ENCODE measurements around the gene IFNB1. TPM values are rescaled to one million over a fixed set of nuclear protein-coding genes. Genes with fewer than 3 reads are reported as not detected.
A peak's percentile ranks its signal among the peaks of the same experiment; 100 is the strongest.

Gene IFNB1
- total and polyA plus RNA-seq, 5 donors, result not detected

DNA sequence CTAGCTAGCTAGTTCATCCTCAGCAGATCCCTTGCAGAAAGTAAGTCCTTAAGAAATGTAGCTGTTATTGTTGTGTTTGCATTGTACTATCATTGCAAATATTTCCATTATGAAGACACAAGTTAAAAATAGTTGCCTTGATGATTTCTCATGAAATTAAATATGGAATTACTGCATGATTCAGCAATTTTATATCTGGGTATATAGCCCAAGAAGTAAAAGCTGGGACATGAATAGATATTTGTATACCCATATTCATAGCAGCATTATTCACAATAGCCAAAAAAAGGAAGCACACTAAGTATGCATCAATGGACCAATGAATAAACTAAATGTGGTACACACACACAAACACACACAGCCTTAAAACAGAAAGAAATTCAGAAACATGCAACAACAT is 6.8 kb downstream of the IFNB1 start:
- DNase-seq (no peak), ATAC-seq (no peak)
- no peaks in the 10 kb centered on the region for H3K9me3 ChIP-seq (ENCODE audit: control insufficient read depth, low read length)
- no peak overlapping the region for H3K27ac ChIP-seq (ENCODE audit: low read length)
- H3K4me1 ChIP-seq (ENCODE audit: control insufficient read depth, insufficient read depth, low read length), result peaks cover 4% of the 10 kb centered on the region
- no peak overlapping the region for H3K4me3 ChIP-seq (ENCODE audit: low read length)
- H3K27me3 ChIP-seq (ENCODE audit: control insufficient read depth, insufficient read depth), result no peaks in the 10 kb centered on the region
- intact Hi-C loops (cut with DNase I), result no loop called here

DNA sequence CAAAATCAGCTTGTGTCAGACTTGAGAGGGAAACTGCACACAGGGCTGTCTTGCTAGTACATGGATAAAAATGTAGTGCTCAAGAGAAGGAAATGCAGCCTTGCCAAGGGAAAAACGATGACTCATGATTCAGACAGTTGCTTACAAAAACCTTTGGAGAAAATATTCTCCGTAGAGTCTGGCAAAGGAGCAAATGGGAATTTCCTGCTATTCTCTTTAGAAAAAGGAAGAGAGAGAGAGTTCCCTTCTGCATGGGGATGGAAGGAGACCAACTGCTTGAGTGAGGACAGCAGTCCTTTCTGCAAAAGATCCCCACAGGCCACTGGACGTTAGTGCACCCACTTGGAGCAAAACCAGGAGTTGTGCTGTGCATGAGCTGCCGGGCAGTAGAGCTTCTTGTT is 7.6 kb downstream of the IFNB1 start:
- no peaks in the 10 kb centered on the region for H3K27me3 ChIP-seq (ENCODE audit: control insufficient read depth, insufficient read depth)
- peaks cover 4% of the 10 kb centered on the region for H3K4me1 ChIP-seq (ENCODE audit: control insufficient read depth, insufficient read depth, low read length)
- H3K9me3 ChIP-seq (ENCODE audit: control insufficient read depth, low read length), result no peaks in the 10 kb centered on the region
- 14% methylated on average over 4 of the region's 4 CpGs for WGBS
- peak; percentile 97 to 98 for ATAC-seq
- H3K27ac ChIP-seq (ENCODE audit: low read length), result no peak overlapping the region
- DNase-seq, result peak; percentile 21 to 65 (median 63)
- H3K4me3 ChIP-seq (ENCODE audit: low read length), result no peak overlapping the region
- intact Hi-C loops (cut with DNase I), result no loop called here

DNA sequence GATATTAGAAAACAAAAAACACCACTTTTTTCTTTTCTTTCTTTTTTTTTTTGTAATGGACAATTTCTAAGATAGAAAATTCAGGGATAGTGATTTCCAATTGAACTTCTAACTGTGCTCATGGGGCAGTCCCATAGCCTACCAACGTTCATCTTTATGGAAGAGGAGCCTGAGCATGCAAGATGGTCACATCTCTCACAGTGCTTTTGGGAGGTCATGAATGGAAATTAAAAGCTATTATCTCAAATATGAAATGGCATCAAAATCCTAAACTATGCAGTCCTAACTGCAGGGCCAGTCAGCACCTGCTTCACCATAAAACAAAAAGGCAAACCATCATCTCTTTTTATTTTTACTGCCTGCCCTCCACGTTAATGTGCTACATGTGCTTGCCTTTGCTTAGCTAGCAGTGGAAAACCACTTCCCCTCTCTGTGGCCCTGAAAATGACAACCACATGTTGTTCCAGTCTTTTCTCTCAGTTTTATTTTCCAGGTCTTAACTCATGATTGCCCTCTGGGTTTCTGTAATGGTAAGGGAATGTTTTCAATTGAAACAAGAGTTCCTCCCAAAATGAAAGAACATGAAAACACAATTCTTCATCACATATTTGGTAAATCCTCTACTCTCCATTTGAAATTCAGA is 16.7 kb downstream of the IFNB1 start:
- intact Hi-C loops (cut with DNase I), result no loop called here
- no peak for DNase-seq
- 66% methylated on average over 2 of the region's 2 CpGs for whole genome bisulfite sequencing
- Histone ChIP-seq H3K27ac (ENCODE audit: low read length) (no peak overlapping the region), H3K4me1 (ENCODE audit: control insufficient read depth, insufficient read depth, low read length) (no peaks in the 10 kb centered on the region), H3K9me3 (ENCODE audit: control insufficient read depth, low read length) (no peaks in the 10 kb centered on the region), H3K4me3 (ENCODE audit: low read length) (no peak overlapping the region), H3K27me3 (ENCODE audit: control insufficient read depth, insufficient read depth) (no peaks in the 10 kb centered on the region)
- no peak for ATAC-seq

DNA sequence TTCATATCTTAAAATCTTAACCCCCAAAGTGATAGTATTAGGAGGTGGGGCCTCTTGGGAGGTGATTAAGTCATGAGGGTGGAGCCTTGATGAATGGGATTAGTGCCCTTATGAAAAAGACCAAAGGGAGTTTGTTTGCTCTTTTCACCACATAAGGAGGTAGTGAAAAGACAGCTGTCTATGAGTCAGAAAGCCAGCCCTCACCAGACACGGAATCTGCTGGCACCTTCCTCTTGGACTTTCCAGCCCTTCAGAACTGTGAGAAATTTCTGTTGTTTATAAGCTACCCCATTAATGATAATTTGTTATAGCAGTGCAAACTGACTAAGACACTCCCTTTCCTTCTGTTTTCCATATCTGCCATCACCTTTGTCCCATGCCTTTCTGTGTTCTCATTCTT is 20.8 kb downstream of the IFNB1 start:
- H3K4me1 ChIP-seq (ENCODE audit: control insufficient read depth, insufficient read depth, low read length), result no peaks in the 10 kb centered on the region
- H3K27me3 ChIP-seq (ENCODE audit: control insufficient read depth, insufficient read depth), result no peaks in the 10 kb centered on the region
- ATAC-seq (no peak), DNase-seq (no peak)
- WGBS, result 51% methylated on average over 1 of the region's 1 CpG
- no peaks in the 10 kb centered on the region for H3K9me3 ChIP-seq (ENCODE audit: control insufficient read depth, low read length)
- intact Hi-C loops (cut with DNase I), result no loop called here
- H3K4me3 ChIP-seq (ENCODE audit: low read length), result no peak overlapping the region
- H3K27ac ChIP-seq (ENCODE audit: low read length), result no peak overlapping the region

DNA sequence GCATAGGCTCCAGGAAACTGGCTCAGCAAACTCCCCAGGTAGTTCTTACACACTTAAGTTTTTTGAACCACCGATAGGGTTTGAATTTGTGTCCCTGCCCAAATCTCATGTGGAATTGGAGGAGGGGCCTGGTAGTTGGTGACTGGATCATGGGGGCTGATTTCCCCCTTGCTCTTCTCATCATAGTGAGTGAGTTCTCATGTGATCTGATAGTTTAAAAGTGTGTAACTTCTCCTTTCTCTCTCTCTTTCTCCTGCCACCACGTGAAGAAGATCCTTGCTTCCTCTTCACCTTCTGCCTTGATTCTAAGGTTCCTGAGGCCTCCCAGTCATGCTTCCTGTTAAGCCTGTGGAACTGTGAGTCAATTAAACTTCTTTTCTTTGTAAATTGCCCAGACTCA is 23.9 kb downstream of the IFNB1 start:
- intact Hi-C loops (cut with DNase I), result no loop called here
- 39% methylated on average over 2 of the region's 2 CpGs for WGBS
- no peaks in the 10 kb centered on the region for H3K9me3 ChIP-seq (ENCODE audit: control insufficient read depth, low read length)
- no peaks in the 10 kb centered on the region for H3K4me1 ChIP-seq (ENCODE audit: control insufficient read depth, insufficient read depth, low read length)
- DNase-seq, result no peak
- H3K4me3 ChIP-seq (ENCODE audit: low read length), result no peak overlapping the region
- H3K27ac ChIP-seq (ENCODE audit: low read length), result no peak overlapping the region
- no peak for ATAC-seq
- no peaks in the 10 kb centered on the region for H3K27me3 ChIP-seq (ENCODE audit: control insufficient read depth, insufficient read depth)

DNA sequence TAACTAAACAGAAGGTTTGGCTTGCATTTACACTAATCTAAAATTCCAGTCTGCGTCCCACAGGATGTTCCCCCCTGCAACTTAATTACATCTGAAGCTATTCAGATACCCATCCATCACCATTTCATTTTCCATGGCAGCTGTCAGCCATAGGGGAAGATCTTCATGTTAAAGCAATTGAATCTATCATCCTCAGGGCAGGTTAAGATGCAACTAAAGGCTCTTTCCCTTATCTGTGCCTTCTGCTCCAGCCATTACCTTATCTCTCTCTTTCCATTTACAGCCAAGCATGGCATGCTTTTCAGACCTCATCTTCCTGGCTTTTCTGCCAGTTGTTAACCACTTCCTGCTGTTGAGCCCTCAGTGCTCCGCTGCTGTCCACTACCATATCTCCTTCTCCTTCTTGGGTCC is 30.5 kb downstream of the IFNB1 start:
- no peak for ATAC-seq
- Histone ChIP-seq H3K4me1 (ENCODE audit: control insufficient read depth, insufficient read depth, low read length) (no peaks in the 10 kb centered on the region), H3K4me3 (ENCODE audit: low read length) (no peak overlapping the region), H3K9me3 (ENCODE audit: control insufficient read depth, low read length) (no peaks in the 10 kb centered on the region), H3K27ac (ENCODE audit: low read length) (no peak overlapping the region), H3K27me3 (ENCODE audit: control insufficient read depth, insufficient read depth) (no peaks in the 10 kb centered on the region)
- intact Hi-C loops (cut with DNase I), result no loop called here
- 50% methylated on average over 2 of the region's 2 CpGs for WGBS
- DNase-seq, result no peak

DNA sequence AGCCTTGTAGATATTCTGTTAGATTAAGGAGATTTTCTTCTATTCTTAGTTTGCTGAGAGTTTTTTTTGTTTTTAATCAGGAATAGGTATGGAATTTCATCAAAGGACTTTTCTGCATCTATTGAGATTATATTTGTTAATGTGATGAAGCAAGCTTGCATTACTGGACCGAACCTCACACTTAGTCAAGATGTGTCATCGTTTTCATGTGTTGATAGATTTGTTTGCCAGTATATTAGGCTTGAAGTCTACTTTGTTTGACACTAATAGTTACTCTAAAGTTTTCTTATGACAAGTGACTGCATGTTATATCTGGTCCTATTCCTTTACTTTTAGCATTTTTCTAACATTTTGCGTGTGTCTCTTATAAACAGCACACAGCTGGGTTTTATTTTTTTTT is 33.9 kb downstream of the IFNB1 start:
- intact Hi-C loops (cut with DNase I), result no loop called here
- no peak for DNase-seq

DNA sequence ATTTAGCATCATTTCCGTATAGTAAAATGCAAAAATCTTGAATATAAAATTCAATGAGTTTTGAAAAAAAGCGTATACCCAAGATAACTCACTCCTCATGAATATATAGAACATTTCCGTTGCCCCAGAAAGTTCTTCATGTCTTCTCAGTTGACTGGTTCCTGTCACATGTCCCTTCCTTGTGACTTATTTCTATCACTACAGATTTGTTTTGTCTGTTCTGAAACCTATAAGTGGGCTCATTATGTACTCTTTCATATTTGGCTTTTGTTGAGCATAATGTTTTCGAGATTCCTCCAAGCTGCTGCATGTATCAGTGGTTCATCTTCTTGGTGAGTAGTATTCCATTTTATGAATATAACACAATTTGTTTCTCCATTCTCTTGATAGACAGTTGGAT is 35.3 kb downstream of the IFNB1 start:
- Histone ChIP-seq H3K9me3 (ENCODE audit: control insufficient read depth, low read length) (no peaks in the 10 kb centered on the region), H3K4me1 (ENCODE audit: control insufficient read depth, insufficient read depth, low read length) (no peaks in the 10 kb centered on the region), H3K4me3 (ENCODE audit: low read length) (no peak overlapping the region), H3K27ac (ENCODE audit: low read length) (no peak overlapping the region), H3K27me3 (ENCODE audit: control insufficient read depth, insufficient read depth) (no peaks in the 10 kb centered on the region)
- 87% methylated on average over 4 of the region's 4 CpGs for WGBS
- intact Hi-C loops (cut with DNase I), result no loop called here
- ATAC-seq (no peak), DNase-seq (no peak)

More for the DNA sequence above, 33.9 kb downstream of the IFNB1 start:
- 86% methylated on average over 3 of the region's 3 CpGs for WGBS
- Histone ChIP-seq H3K27me3 (ENCODE audit: control insufficient read depth, insufficient read depth) (no peaks in the 10 kb centered on the region), H3K9me3 (ENCODE audit: control insufficient read depth, low read length) (no peaks in the 10 kb centered on the region), H3K27ac (ENCODE audit: low read length) (no peak overlapping the region), H3K4me1 (ENCODE audit: control insufficient read depth, insufficient read depth, low read length) (no peaks in the 10 kb centered on the region), H3K4me3 (ENCODE audit: low read length) (no peak overlapping the region)
- no peak for ATAC-seq

DNA sequence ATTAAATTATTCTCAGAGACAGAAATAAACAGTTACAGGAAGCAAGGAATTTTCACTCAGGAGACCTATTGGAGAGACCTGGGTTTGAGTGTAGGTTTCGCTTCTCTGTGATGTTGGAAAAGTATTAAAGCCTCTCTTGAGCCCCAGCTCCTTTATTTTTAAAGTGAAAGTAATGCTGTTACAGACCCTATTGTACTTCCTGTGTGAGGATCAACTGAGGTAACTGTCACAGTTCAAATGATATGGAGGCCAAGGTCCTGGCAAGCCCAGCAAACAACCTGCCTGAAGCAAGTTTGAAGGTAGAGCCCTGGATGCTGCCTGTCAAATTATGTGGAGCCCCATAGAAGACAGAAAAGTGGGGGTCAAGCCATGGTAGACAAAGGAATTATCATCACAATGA is 38.4 kb downstream of the IFNB1 start:
- H3K4me1 ChIP-seq (ENCODE audit: control insufficient read depth, insufficient read depth, low read length), result no peaks in the 10 kb centered on the region
- intact Hi-C loops (cut with DNase I), result loop anchor here in 1 of 4 donors (10.0 kb wide), 1 partner anchor 55 kb away; no protein-coding TSS in a partner anchor
- WGBS, result 96% methylated on average over 1 of the region's 1 CpG
- H3K9me3 ChIP-seq (ENCODE audit: control insufficient read depth, low read length), result no peaks in the 10 kb centered on the region
- no peak overlapping the region for H3K27ac ChIP-seq (ENCODE audit: low read length)
- no peaks in the 10 kb centered on the region for H3K27me3 ChIP-seq (ENCODE audit: control insufficient read depth, insufficient read depth)
- DNase-seq (no peak), ATAC-seq (no peak)
- H3K4me3 ChIP-seq (ENCODE audit: low read length), result no peak overlapping the region

DNA sequence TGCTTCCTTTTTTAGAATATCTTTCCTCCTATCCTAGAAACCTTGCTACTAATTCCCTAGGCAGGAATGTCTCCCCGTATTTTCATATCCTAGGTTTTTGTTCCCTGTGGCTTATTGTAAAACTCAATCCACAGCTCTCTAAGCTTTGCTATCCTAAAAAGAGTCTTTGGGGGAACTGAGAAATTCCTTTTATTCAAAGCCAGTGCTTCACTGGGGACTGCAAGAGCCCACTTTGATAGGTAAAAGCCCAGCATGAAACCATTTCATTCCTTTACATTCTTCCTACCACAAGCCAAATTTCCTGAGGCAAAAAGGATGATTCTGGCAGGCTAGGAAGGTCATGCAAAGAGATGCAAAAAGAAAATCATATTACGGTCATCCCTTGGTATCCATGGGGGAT is 40.5 kb downstream of the IFNB1 start:
- H3K27me3 ChIP-seq (ENCODE audit: control insufficient read depth, insufficient read depth), result no peaks in the 10 kb centered on the region
- no peak overlapping the region for H3K4me3 ChIP-seq (ENCODE audit: low read length)
- H3K9me3 ChIP-seq (ENCODE audit: control insufficient read depth, low read length), result no peaks in the 10 kb centered on the region
- ATAC-seq (no peak), DNase-seq (no peak)
- WGBS, result 88% methylated on average over 2 of the region's 2 CpGs
- intact Hi-C loops (cut with DNase I), result loop anchor here in 1 of 4 donors (10.0 kb wide), 1 partner anchor 58 kb away; no protein-coding TSS in a partner anchor
- no peak overlapping the region for H3K27ac ChIP-seq (ENCODE audit: low read length)
- H3K4me1 ChIP-seq (ENCODE audit: control insufficient read depth, insufficient read depth, low read length), result no peaks in the 10 kb centered on the region

DNA sequence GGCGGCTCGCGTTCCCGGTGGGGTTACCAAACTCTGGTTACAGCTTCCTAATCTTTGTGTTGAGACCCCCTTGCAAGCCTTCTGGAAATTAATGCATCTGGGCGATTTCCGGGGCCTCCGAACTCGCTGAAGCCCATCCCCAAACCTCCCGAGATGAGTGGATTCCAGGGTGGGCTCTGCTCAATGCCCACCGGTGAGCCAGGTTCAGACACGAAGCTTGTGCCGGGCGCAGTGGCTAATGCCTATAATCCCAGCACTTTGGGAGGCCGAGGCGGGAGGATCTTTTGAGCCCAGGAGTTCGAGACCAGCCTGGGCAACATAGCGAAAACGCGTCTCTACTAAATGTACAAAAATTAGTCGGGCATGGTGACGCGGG is 45.9 kb downstream of the IFNB1 start:
- no peak overlapping the region for H3K27ac ChIP-seq (ENCODE audit: low read length)
- no peaks in the 10 kb centered on the region for H3K27me3 ChIP-seq (ENCODE audit: control insufficient read depth, insufficient read depth)
- H3K4me3 ChIP-seq (ENCODE audit: low read length), result peak overlapping the region; percentile 58
- DNase-seq (peak in 2 of 3 donors; percentile 44 to 46), ATAC-seq (no peak)
- intact Hi-C loops (cut with DNase I), result loop anchor here in 1 of 4 donors (10.0 kb wide), 1 partner anchor 63 kb away; no protein-coding TSS in a partner anchor
- WGBS, result 70% methylated on average over 22 of the region's 22 CpGs
- no peaks in the 10 kb centered on the region for H3K4me1 ChIP-seq (ENCODE audit: control insufficient read depth, insufficient read depth, low read length)
- H3K9me3 ChIP-seq (ENCODE audit: control insufficient read depth, low read length), result no peaks in the 10 kb centered on the region
